ENCODE data around the gene RABGAP1L. TPM values are rescaled to one million over a fixed set of nuclear protein-coding genes. Genes with fewer than 3 reads are reported as not detected.
"Not testable (repeated sequence)": the region's sequence is repeated elsewhere in the genome, so short reads cannot be mapped to it uniquely, and the experiment has no call there.

RABGAP1L gene
- total RNA-seq, 1 donor from 2014 or later = 44.1 TPM

GRCh38 chr1:174308604-174309003 is 149.3 kb downstream of the RABGAP1L start:
- Mint-ChIP-seq H3K4me3 (ENCODE audit: unreplicated experiment) (no peak overlapping the region), H3K9me3 (ENCODE audit: unreplicated experiment) (no peaks in the 10 kb centered on the region), H3K27ac (ENCODE audit: unreplicated experiment) (no peak overlapping the region), H3K4me1 (ENCODE audit: low read depth, unreplicated experiment) (no peaks in the 10 kb centered on the region), H3K27me3 (ENCODE audit: unreplicated experiment) (no peaks in the 10 kb centered on the region), H3K36me3 (ENCODE audit: unreplicated experiment) (no peaks in the 10 kb centered on the region)
- TF ChIP-seq CTCF (IDR thresholded peaks at IDR 0.05; ENCODE audit: partially characterized antibody, unreplicated experiment) = no peak
- DNase-seq = no peak

GRCh38 chr1:174309490-174309889 is 150.2 kb downstream of the RABGAP1L start:
- TF ChIP-seq CTCF (IDR thresholded peaks at IDR 0.05; ENCODE audit: partially characterized antibody, unreplicated experiment) = no peak
- Mint-ChIP-seq H3K4me3 (ENCODE audit: unreplicated experiment) (no peak overlapping the region), H3K36me3 (ENCODE audit: unreplicated experiment) (peaks cover 3% of the 10 kb centered on the region), H3K27ac (ENCODE audit: unreplicated experiment) (no peak overlapping the region), H3K9me3 (ENCODE audit: unreplicated experiment) (peaks cover 3% of the 10 kb centered on the region), H3K27me3 (ENCODE audit: unreplicated experiment) (no peaks in the 10 kb centered on the region), H3K4me1 (ENCODE audit: low read depth, unreplicated experiment) (no peaks in the 10 kb centered on the region)
- no peak for DNase-seq

- H3K27me3 Mint-ChIP-seq (ENCODE audit: unreplicated experiment) = no peaks in the 10 kb centered on the region
- H3K36me3 Mint-ChIP-seq (ENCODE audit: unreplicated experiment) = peaks cover 13% of the 10 kb centered on the region
- DNase-seq = no peak
- H3K4me3 Mint-ChIP-seq (ENCODE audit: unreplicated experiment) = no peak overlapping the region
- no peak for TF ChIP-seq CTCF (IDR thresholded peaks at IDR 0.05; ENCODE audit: partially characterized antibody, unreplicated experiment)
- H3K27ac Mint-ChIP-seq (ENCODE audit: unreplicated experiment) = no peak overlapping the region
- no peaks in the 10 kb centered on the region for H3K4me1 Mint-ChIP-seq (ENCODE audit: low read depth, unreplicated experiment)
- peaks cover 8% of the 10 kb centered on the region for H3K9me3 Mint-ChIP-seq (ENCODE audit: unreplicated experiment)
Measured at GRCh38 chr1:174314433-174314832, 155.1 kb downstream of the RABGAP1L start.

- no peak overlapping the region for H3K27ac Mint-ChIP-seq (ENCODE audit: unreplicated experiment)
- H3K36me3 Mint-ChIP-seq (ENCODE audit: unreplicated experiment) = peaks cover 13% of the 10 kb centered on the region
- H3K4me3 Mint-ChIP-seq (ENCODE audit: unreplicated experiment) = no peak overlapping the region
- peaks cover 8% of the 10 kb centered on the region for H3K9me3 Mint-ChIP-seq (ENCODE audit: unreplicated experiment)
- no peak for TF ChIP-seq CTCF (IDR thresholded peaks at IDR 0.05; ENCODE audit: partially characterized antibody, unreplicated experiment)
- DNase-seq = no peak
- no peaks in the 10 kb centered on the region for H3K27me3 Mint-ChIP-seq (ENCODE audit: unreplicated experiment)
- no peaks in the 10 kb centered on the region for H3K4me1 Mint-ChIP-seq (ENCODE audit: low read depth, unreplicated experiment)
Measured at GRCh38 chr1:174315239-174315638, 155.9 kb downstream of the RABGAP1L start.

- H3K9me3 Mint-ChIP-seq (ENCODE audit: unreplicated experiment) = not testable (repeated sequence)
Measured at GRCh38 chr1:174320897-174321296, 161.6 kb downstream of the RABGAP1L start.

More at GRCh38 chr1:174320897-174321296, 161.6 kb downstream of the RABGAP1L start:
- not testable (repeated sequence) for H3K27ac Mint-ChIP-seq (ENCODE audit: unreplicated experiment); H3K4me1 Mint-ChIP-seq (ENCODE audit: low read depth, unreplicated experiment); DNase-seq; H3K27me3 Mint-ChIP-seq (ENCODE audit: unreplicated experiment); H3K4me3 Mint-ChIP-seq (ENCODE audit: unreplicated experiment); H3K36me3 Mint-ChIP-seq (ENCODE audit: unreplicated experiment)

Measured in glutamatergic neuron (in vitro differentiated cells).